Muscle of arm (tissue), 12 donors: Measurements from ENCODE around the gene RPP21. TPM values are rescaled to one million over a fixed set of nuclear protein-coding genes. Genes with fewer than 3 reads are reported as not detected.
"Not testable (repeated sequence)": the region's sequence is repeated elsewhere in the genome, so short reads cannot be mapped to it uniquely, and the experiment has no call there.

Source experiments
- DNase-seq: peaks from one replicate; pipeline ENCODE4 v3.0.0-alpha.2; 2013
- polyA plus RNA-seq, 12 donors: library from polyadenylated mRNA; unstranded; fragments of 120-200 nt; gene quantifications; one replicate each; pipeline ENCODE4 v1.2.1, GENCODE V29; 2013; ENCODE audit not compliant: insufficient read length in 12 of 12

The RPP21 gene
- polyA plus RNA-seq, 12 donors: 13.3 to 40.3 (median 16.1) TPM; not detected in 1

- DNase-seq: no peak
These were observed 18.5 kb downstream of the RPP21 start for GRCh38 chr6:30363459-30363858.

DNA sequence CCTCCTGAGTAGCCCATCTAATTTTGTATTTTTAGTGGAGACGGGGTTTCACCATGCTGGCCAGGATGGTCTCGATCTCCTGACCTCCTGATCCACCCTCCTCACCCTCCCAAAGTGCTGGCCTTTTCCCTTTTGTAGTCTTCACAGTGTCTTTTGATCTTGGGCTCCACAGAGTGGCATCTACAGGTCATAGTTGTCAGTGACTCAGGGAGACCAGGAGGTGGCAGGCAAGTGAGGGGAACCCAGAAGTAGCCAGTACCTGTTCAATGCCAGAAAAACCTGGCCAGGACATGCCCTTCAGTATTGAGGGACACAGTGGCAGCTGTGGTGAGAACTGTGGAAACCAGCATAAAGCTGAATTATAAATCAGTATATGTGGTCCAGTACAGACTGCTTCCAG lies 19.6 kb downstream of the RPP21 start:
- no peak for DNase-seq

DNA sequence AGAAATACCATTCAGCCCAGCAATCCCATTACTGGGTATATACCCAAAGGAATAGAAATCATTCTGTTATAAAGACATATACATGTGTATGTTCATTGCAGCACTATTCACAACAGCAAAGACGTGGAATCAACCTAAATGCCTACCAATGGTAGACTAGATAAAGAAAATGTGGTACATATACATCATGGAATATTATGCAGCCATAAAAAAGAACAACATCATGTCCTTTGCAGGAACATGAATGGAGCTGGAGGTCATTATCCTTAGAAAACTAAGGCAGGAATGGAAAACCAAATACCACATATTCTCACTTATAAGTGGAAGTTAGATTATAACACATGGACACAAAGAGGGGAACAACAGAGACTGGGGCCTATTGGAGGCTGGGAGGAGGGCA lies 24.3 kb downstream of the RPP21 start:
- not testable (repeated sequence) for DNase-seq

GRCh38 chr6:30378290-30378937 lies 33.5 kb downstream of the RPP21 start:
- DNase-seq: peak; percentile 17

DNA sequence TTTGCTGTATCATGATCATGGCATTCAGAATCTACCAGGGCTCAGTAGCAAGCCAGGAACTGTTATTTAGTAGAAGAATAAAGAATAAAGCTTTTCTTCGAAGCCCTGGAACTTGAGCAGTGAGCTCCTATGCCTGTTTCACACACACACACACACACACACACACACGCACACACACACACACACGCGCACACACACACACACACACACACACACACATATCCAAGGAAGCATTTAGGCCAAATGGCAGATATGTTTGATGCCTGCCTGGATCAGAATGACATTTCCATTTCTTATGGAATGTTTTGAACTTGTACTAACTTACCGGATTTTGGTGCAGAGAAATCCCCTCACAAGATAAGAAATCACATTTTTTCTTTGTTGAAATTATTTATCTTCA lies 35.5 kb downstream of the RPP21 start:
- no peak for DNase-seq

DNA sequence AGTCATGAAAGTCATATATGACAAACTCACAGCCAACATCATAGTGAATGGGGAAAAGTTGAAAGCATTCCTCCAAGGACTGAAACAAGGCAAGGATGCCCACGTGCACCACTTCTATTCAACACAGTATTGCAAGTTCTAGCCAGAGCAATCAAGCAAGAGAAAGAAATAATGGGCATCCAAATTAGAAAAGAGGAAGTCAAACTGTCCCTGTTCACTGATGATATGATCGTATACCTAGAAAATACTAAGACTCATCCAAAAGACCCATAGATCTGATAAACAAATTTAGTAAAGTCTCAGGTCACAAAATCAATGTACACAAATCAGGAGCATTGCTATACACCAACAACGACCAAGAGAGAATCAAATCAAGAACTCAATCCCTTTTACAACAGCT lies 41.2 kb downstream of the RPP21 start:
- DNase-seq: no peak

DNA sequence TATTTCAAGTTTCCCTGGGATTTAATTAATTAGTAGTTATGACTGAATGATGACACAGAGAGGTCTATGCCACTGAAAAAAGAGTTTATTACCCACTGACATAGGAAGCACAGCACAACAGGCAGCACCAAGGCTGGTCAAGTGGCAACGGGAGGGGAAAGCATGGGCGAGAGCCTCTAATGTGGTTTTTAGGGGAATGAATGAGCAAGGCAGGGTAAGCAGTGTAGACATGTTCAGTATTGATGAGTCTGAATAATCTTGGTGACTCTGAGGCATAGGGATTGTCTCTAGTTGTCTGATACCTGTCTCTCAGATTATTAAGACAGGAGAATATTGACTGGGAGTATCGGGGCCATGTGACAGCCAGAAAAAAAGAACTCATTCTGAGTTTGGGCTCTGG lies 46.3 kb downstream of the RPP21 start:
- no peak for DNase-seq

GRCh38 chr6:30394139-30394538 lies 49.2 kb downstream of the RPP21 start:
- DNase-seq: no peak

Other genes starting within 250 kb of the RPP21 start
- gene TRIM31, start 232.1 kb upstream of the RPP21 start, polyA plus RNA-seq: under 1 TPM in 2 of 12 donors, not detected in 10; 0.23 to 0.48 TPM
- gene TRIM40, start 209.0 kb upstream of the RPP21 start, polyA plus RNA-seq: under 1 TPM in 1 of 12 donors, not detected in 11; 0.13 TPM
- gene TRIM10, start 183.9 kb upstream of the RPP21 start, polyA plus RNA-seq: 1 to 10 TPM in 1 of 12 donors, under 1 TPM in 9, not detected in 2; 0.15 to 1.9 (median 0.45) TPM
- not detected for gene TRIM15, start 181.6 kb upstream of the RPP21 start, polyA plus RNA-seq
- gene TRIM26, start 131.8 kb upstream of the RPP21 start, polyA plus RNA-seq: 10 to 100 TPM in 11 of 12 donors, not detected in 1; 12.6 to 33.8 (median 15.0) TPM
- 10 to 100 TPM in 1 of 12 donors, 1 to 10 TPM in 10, not detected in 1; 6.0 to 11.8 (median 7.5) TPM for gene TRIM39, start 18.2 kb upstream of the RPP21 start, polyA plus RNA-seq
- gene HLA-E, start 144.4 kb downstream of the RPP21 start, polyA plus RNA-seq: 100 to 1,000 TPM in 1 of 12 donors, 10 to 100 TPM in 10, not detected in 1; 62.2 to 109 (median 76.8) TPM
- gene GNL1, start 211.3 kb downstream of the RPP21 start, polyA plus RNA-seq: 10 to 100 TPM in 11 of 12 donors, not detected in 1; 41.0 to 65.4 (median 51.1) TPM
- 10 to 100 TPM in 11 of 12 donors, not detected in 1; 14.5 to 33.7 (median 22.0) TPM for gene PRR3, start 212.1 kb downstream of the RPP21 start, polyA plus RNA-seq
- gene ABCF1, start 226.3 kb downstream of the RPP21 start, polyA plus RNA-seq: 10 to 100 TPM in 11 of 12 donors, not detected in 1; 42.1 to 69.0 (median 47.1) TPM